Epithelial cell of proximal tubule (primary cell): ENCODE results near the gene LENEP. TPM values are rescaled to one million over a fixed set of nuclear protein-coding genes. Genes with fewer than 3 reads are reported as not detected.

Experiments
- DNase-seq: peaks from one replicate; pipeline ENCODE4 v3.0.0-alpha.2; 2011; ENCODE audit warnings: low read depth
- H3K4me3 ChIP-seq: 2 replicates; pipeline ENCODE4 v1.5.1; 2011; ENCODE audit warnings: low read depth, mild to moderate bottlenecking, low read length
- CTCF ChIP-seq: conservative IDR thresholded peaks from 2 replicates; pipeline ENCODE4 v1.5.1; 2012; ENCODE audit warnings: low read depth, mild to moderate bottlenecking, low read length
- total RNA-seq: library from RNA; depleted of rRNA; stranded (reverse); fragments of >200 nt; gene quantifications from 2 replicates; pipeline ENCODE4 v1.2.3, GENCODE V29; 2015

The LENEP gene
- total RNA-seq, 1 donor from 2014 or later, result not detected

- no peak overlapping the region for H3K4me3 ChIP-seq
- TF ChIP-seq CTCF, result no peak
- no peak for DNase-seq
These were observed 41.2 kb downstream of the LENEP start for GRCh38 chr1:155034318-155035208.

GRCh38 chr1:155035936-155036335 lies 42.5 kb downstream of the LENEP start:
- no peak for TF ChIP-seq CTCF
- H3K4me3 ChIP-seq, result no peak overlapping the region
- DNase-seq, result no peak

- H3K4me3 ChIP-seq, result no peak overlapping the region
- no peak for DNase-seq
- no peak for TF ChIP-seq CTCF
These were observed 43.7 kb downstream of the LENEP start for GRCh38 chr1:155037043-155037442.

- no peak for DNase-seq
- no peak for TF ChIP-seq CTCF
- no peak overlapping the region for H3K4me3 ChIP-seq
These were observed 44.6 kb downstream of the LENEP start for GRCh38 chr1:155037851-155038441.

GRCh38 chr1:155038602-155039307 lies 45.4 kb downstream of the LENEP start:
- TF ChIP-seq CTCF, result no peak
- DNase-seq, result no peak
- H3K4me3 ChIP-seq, result no peak overlapping the region

- DNase-seq, result no peak
- no peak overlapping the region for H3K4me3 ChIP-seq
- TF ChIP-seq CTCF, result no peak
These were observed 45.9 kb downstream of the LENEP start for GRCh38 chr1:155039308-155039669.
